ENCODE data around the gene CAPG.
"Not testable (repeated sequence)": the region's sequence is repeated elsewhere in the genome, so short reads cannot be mapped to it uniquely, and the experiment has no call there.

Gene CAPG

GRCh38 chr2:85420536-85421259 lies 10.5 kb upstream of the CAPG start:
- peak; percentile 80 to 96 for DNase-seq (ENCODE audit: low read depth in 2 of 2)

DNA sequence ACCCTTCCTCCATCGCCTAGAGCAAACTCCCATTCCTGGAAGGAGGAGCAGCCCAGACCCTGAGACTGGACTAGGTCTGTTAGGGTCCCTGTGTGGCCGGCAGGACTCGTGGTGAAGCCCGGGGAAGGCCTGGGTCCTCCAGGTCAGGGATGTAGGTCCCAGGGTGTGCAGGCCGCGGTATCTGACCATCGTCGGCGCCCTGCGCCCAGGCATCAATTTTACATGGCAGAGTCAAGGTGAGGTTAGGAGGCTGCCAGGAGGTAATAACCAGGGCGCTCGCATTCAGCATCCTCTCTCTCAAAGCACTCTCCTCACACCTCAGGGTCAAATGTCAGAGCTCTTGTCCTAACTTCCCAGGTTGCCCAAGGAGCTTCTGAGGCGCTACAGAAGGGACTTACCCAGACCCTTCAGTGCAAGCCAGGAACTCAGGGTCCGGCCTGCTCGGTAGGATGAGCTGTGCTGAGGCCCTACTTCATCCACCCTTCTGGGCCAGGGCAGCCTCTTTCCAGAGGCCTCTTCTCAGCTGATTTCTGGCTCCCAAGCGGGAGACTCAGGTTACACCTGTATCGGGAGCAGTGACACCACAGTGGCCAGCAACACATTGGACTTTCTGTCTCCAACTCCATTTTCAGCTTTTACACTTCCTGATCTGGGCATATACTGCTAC lies 9.0 kb upstream of the CAPG start:
- DNase-seq (ENCODE audit: low read depth in 2 of 2), result no peak

- peak; percentile 50 to 75 for DNase-seq (ENCODE audit: low read depth in 2 of 2)
Measured at GRCh38 chr2:85418132-85419008, 8.2 kb upstream of the CAPG start, which contains the start of gene SH2D6. Gene SH2D6, plus strand, starts transcription at chr2:85418714. Its CDS starts 10,752 bp downstream, at chr2:85429466.

GRCh38 chr2:85415980-85416650 lies 5.9 kb upstream of the CAPG start:
- no peak for DNase-seq (ENCODE audit: low read depth in 2 of 2)

GRCh38 chr2:85414761-85415553 lies 4.8 kb upstream of the CAPG start:
- no peak for DNase-seq (ENCODE audit: low read depth in 2 of 2)

DNA sequence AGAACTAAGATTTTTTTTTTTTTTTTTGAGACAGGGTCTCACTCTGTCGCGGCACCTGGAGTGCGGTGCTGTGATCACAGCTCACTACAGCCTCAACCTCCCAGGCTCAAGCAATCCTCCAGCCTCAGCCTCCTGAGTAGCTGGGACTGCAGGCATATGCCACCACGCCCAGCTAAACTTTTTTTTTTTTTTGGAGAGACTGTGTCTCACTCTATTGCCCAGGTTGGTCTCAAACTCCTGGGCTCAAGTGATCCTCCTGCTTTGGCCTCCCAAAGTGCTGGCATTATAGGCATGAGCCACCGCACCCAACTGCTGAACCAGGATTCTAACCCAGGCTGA lies 4.2 kb upstream of the CAPG start:
- DNase-seq (ENCODE audit: low read depth in 2 of 2), result not testable (repeated sequence)

GRCh38 chr2:85413592-85414420 lies 3.6 kb upstream of the CAPG start:
- peak in 1 of 2 donors; percentile 24 for DNase-seq (ENCODE audit: low read depth in 2 of 2)

DNA sequence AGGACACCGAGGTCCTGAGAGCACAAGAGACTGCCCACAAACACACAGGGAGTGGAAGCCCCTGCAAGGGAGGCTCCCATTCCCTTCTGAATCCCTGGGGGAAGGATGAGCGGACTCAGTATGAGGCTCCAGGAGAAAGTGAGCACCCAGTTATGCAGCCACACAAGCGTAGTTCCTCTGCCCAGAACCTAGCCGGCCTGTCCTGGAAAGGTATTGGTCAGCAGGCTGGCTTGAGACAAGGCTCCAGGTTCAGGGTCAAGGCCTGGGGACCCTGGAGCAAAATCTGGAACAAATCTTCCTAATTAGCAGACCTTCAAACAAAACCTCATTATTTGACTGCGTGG lies 1.2 kb upstream of the CAPG start:
- no peak for DNase-seq (ENCODE audit: low read depth in 2 of 2)

DNA sequence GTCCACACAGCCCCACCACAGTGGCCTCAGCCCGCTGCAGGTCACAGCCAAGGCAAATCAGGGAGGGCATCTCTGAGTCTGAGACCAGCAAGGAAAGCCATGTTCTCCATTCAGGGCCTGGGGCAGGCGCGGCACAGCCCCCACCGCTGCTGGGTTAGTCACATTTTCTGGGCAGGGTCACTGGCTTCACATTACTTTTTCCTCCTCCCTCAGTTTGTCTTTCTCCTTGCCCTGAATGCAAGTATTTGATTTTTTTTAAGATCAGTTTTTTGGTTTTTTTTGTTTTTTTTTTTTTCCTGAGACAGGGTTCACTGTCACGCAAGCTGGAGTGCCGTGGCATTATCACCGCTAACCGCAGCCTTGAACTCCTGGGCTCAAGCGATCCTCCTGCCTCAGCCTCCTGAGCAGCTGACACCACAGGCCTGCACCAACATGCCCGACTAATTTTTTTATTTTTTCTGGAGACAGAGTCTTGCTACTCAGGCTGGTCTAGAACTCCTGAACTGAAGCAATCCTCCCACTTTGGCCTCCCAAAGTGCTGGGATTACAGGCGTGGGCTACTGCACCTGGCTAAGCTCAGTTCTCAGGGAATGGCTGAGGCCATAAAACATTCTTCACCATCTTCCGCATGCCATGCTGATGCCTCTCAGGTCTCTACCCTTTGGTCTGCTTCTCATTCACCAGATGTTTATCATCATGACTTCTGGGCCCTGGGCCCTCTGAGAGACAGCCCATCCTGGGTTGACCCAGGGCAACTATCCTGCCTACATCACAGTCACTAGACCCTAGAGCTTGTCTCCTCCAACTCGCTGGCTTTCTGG lies 628 bp upstream of the CAPG start:
- DNase-seq (ENCODE audit: low read depth in 2 of 2), result no peak

- DNase-seq (ENCODE audit: low read depth in 2 of 2), result peak in 1 of 2 donors; percentile 36
Measured at GRCh38 chr2:85405201-85406059, 4.7 kb downstream of the CAPG start.

DNA sequence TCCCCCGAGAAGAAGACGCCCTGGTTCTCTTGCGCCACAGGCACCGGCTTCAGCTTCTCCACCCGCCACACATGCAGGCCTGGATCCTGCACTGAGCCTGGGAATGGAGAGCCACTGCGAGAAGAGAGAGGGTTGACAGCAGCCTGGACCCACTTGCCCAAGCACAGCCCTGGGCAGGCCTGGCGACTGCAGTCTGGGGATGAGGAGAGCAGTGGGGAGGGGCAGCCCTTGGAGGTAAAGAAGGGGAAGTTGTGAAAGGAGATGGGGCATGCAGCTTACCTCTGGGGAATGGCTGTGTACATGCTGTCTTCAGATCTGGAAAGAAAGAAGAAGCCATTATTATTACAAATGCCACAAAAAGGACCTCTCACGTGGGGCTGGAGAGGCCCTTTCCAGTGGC lies 8.3 kb downstream of the CAPG start:
- DNase-seq (ENCODE audit: low read depth in 2 of 2), result no peak

- no peak for DNase-seq (ENCODE audit: low read depth in 2 of 2)
Measured at GRCh38 chr2:85401464-85401805, 8.7 kb downstream of the CAPG start.

DNA sequence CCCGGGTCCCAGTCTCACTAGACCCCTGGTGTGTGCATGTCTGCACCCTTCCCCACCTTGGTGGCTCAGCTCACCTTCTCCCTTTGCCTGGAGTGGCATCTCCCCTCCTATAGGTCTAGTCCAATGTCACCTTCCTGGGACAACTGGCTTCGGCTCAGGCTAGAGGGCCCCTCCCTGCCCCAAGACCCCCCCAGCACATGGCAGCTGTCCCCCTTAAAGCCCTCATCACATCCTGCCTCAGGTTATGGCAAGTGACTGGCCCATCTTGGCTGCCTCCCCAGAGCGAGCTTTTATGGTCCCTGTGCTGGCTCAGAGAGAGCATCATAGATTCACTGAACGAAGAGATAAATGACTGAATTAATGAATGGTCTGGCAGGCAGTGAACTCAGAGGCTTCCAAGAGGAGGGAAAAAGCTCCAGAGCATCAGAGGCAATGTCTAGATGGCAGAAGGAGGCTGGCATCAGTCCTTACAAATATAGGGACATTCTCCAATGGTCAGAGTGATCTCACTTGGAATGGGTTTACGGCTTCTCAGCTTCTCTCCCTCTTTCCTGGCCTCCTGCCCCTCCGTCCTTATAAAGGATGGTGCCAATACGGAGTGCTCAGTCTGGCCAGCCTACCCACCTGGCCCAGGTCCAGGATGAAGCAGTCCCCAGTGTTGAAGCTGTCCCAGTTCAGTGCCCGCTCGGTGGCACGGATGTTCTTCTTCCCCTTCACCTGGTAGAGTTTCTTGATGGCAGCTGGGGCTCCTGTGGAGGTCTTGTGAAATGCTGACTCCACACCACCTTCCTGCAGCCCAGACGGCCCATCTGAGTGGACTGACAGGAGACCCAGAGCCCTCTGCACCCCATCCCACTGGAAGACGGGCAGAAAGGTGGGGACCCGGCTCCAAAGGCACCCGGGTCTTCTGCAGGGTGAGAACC lies 9.4 kb downstream of the CAPG start:
- no peak for DNase-seq (ENCODE audit: low read depth in 2 of 2)

DNA sequence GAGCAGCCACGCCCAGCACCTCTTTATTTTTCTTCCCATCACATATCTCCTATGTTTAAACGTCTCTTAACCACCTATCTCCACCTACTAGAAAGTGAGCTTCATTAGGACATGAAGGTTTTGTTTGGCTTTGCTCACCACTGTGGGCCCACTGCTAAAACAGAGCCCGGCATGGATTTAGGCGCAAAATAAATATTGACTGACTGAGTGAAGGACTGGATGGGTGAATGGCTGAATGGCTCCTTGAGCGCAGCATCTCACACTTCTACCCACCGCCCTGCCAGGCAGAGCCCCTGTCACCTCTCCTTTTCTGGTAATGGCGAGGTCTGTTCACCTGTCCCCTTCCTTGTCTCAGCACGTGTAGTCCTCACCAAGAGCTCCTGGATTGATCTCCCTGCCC lies 10.1 kb downstream of the CAPG start:
- DNase-seq (ENCODE audit: low read depth in 2 of 2), result no peak

- DNase-seq (ENCODE audit: low read depth in 2 of 2), result no peak
Measured at GRCh38 chr2:85399183-85399455, 11.0 kb downstream of the CAPG start.

DNA sequence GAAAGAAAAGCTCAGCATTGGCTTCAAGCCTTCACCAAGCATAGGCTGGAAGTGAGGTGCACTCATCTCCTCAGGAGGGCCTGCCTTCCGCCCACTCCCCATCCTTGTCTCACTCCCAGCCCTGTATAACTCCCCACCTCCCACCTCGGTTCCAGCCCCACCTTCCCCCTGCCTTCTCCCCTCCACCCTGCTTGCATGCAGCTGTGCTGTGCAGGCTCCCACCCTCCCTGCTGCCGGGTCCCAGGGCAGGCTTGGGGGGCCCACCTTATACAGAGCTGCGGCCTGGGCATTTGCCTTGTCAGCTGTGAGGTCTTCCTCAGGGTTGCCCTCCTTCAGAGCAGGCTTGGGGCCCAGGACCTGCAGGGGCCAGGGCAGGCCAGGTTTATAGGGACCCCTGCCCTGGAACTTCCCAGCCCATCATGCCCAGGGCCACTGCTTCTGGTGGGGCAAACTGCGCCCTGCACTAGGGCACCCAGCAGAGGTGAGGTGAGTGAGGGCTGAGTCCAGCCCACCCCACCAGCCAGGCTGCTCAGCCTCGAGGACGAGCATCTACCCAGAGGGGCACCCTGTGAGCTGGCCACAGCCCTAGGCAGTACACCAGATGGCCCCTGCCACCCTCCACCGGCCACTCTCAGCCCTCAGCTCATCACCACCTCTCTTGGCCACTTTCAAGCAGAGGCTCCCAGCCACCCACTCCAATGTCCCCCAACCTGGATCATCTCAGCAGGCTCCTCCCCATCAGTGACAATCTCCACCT lies 11.6 kb downstream of the CAPG start:
- no peak for DNase-seq (ENCODE audit: low read depth in 2 of 2)

- no peak for DNase-seq (ENCODE audit: low read depth in 2 of 2)
Measured at GRCh38 chr2:85397925-85398331, 12.2 kb downstream of the CAPG start.
